ENCODE results near the gene CNTN2.

The CNTN2 gene

GRCh38 chr1:205071028-205071409 is 28.0 kb downstream of the CNTN2 start:
- no peak for DNase-seq

GRCh38 chr1:205071801-205072200 is 28.8 kb downstream of the CNTN2 start:
- DNase-seq, result peak in 19 of 56 donors; percentile 31 to 75 (median 51)

GRCh38 chr1:205072286-205072685 is 29.3 kb downstream of the CNTN2 start:
- no peak for DNase-seq

- DNase-seq, result no peak
Measured at GRCh38 chr1:205072881-205073280, 29.9 kb downstream of the CNTN2 start.

GRCh38 chr1:205073511-205073910 is 30.5 kb downstream of the CNTN2 start:
- DNase-seq, result no peak

GRCh38 chr1:205074084-205074483 is 31.1 kb downstream of the CNTN2 start:
- no peak for DNase-seq

- DNase-seq, result no peak
Measured at GRCh38 chr1:205074513-205074912, 31.5 kb downstream of the CNTN2 start.

GRCh38 chr1:205075642-205076155 is 32.7 kb downstream of the CNTN2 start:
- no peak for DNase-seq

- no peak for DNase-seq
Measured at GRCh38 chr1:205076245-205076761, 33.3 kb downstream of the CNTN2 start.

GRCh38 chr1:205077158-205077933 is 34.3 kb downstream of the CNTN2 start:
- peak in 1 of 56 donors; percentile 36 for DNase-seq

GRCh38 chr1:205077934-205078311 is 34.9 kb downstream of the CNTN2 start:
- no peak for DNase-seq

- no peak for DNase-seq
Measured at GRCh38 chr1:205082431-205082830, 39.4 kb downstream of the CNTN2 start.

GRCh38 chr1:205084360-205084759 is 41.3 kb downstream of the CNTN2 start, which contains the start of gene TMEM81:
TSS of gene TMEM81 (minus strand) at chr1:205084460. CDS start at chr1:205084320, 140 bp downstream.
- DNase-seq, result no peak

GRCh38 chr1:205088341-205088740 is 45.3 kb downstream of the CNTN2 start:
- DNase-seq, result no peak

- DNase-seq, result no peak
Measured at GRCh38 chr1:205091043-205091740, 48.2 kb downstream of the CNTN2 start.

GRCh38 chr1:205095422-205095821 is 52.4 kb downstream of the CNTN2 start:
- no peak for DNase-seq

GRCh38 chr1:205098242-205098641 is 55.2 kb downstream of the CNTN2 start:
- DNase-seq, result no peak

GRCh38 chr1:205102404-205102803 is 59.4 kb downstream of the CNTN2 start:
- DNase-seq, result no peak

GRCh38 chr1:205107327-205107726 is 64.3 kb downstream of the CNTN2 start:
- DNase-seq, result no peak

GRCh38 chr1:205108464-205108863 is 65.5 kb downstream of the CNTN2 start:
- no peak for DNase-seq

- DNase-seq, result no peak
Measured at GRCh38 chr1:205109269-205109668, 66.3 kb downstream of the CNTN2 start.

GRCh38 chr1:205109711-205110110 is 66.7 kb downstream of the CNTN2 start:
- DNase-seq, result no peak
